Inflammatory macrophage (primary cell): ENCODE results near the gene LMBR1.

ENCODE experiments used
- DNase-seq, 2 donors: peaks; one replicate each; pipeline ENCODE4 v3.0.0-alpha.2; 2020 to 2022

The LMBR1 gene

GRCh38 chr7:156793334-156793733 is 99.6 kb downstream of the LMBR1 start:
- DNase-seq: no peak

- no peak for DNase-seq
Observed at GRCh38 chr7:156792611-156793010, 100.4 kb downstream of the LMBR1 start.

- DNase-seq: peak in 1 of 2 donors; percentile 5
Observed at GRCh38 chr7:156791241-156791640, 101.7 kb downstream of the LMBR1 start.

GRCh38 chr7:156790264-156790663 is 102.7 kb downstream of the LMBR1 start:
- no peak for DNase-seq

- no peak for DNase-seq
Observed at GRCh38 chr7:156785998-156786543, 106.9 kb downstream of the LMBR1 start.

GRCh38 chr7:156783864-156784263 is 109.1 kb downstream of the LMBR1 start:
- no peak for DNase-seq

- DNase-seq: no peak
Observed at GRCh38 chr7:156781972-156782371, 111.0 kb downstream of the LMBR1 start.

GRCh38 chr7:156780724-156781455 is 112.1 kb downstream of the LMBR1 start:
- DNase-seq: peak in 1 of 2 donors; percentile 26

GRCh38 chr7:156778668-156779067 is 114.3 kb downstream of the LMBR1 start:
- DNase-seq: no peak

- DNase-seq: no peak
Observed at GRCh38 chr7:156778201-156778600, 114.8 kb downstream of the LMBR1 start.

GRCh38 chr7:156777364-156778069 is 115.5 kb downstream of the LMBR1 start:
- DNase-seq: no peak

- DNase-seq: no peak
Observed at GRCh38 chr7:156776527-156776926, 116.5 kb downstream of the LMBR1 start.

GRCh38 chr7:156773966-156774365 is 119.0 kb downstream of the LMBR1 start:
- peak in 1 of 2 donors; percentile 20 for DNase-seq

GRCh38 chr7:156772725-156773124 is 120.3 kb downstream of the LMBR1 start:
- no peak for DNase-seq

GRCh38 chr7:156768698-156769472 is 124.1 kb downstream of the LMBR1 start:
- DNase-seq: no peak

GRCh38 chr7:156766666-156767065 is 126.3 kb downstream of the LMBR1 start:
- no peak for DNase-seq

- DNase-seq: no peak
Observed at GRCh38 chr7:156765901-156766656, 126.9 kb downstream of the LMBR1 start.

- no peak for DNase-seq
Observed at GRCh38 chr7:156764766-156765165, 128.2 kb downstream of the LMBR1 start.

- DNase-seq: peak in 1 of 2 donors; percentile 22
Observed at GRCh38 chr7:156764016-156764669, 128.8 kb downstream of the LMBR1 start.

- DNase-seq: no peak
Observed at GRCh38 chr7:156759579-156760202, 133.3 kb downstream of the LMBR1 start.

GRCh38 chr7:156759143-156759542 is 133.8 kb downstream of the LMBR1 start:
- no peak for DNase-seq
